H1 (cell line): ENCODE measurements around the gene EFEMP2. TPM values are rescaled to one million over a fixed set of nuclear protein-coding genes. Genes with fewer than 3 reads are reported as not detected.
A peak's percentile ranks its signal among the peaks of the same experiment; 100 is the strongest.

Source experiments
- CTCF ChIA-PET: fragments of 300-600 bp; sonication (Branson Sonifier 250); formaldehyde crosslinking; loops from one replicate; lab custom pipeline; 2021; ENCODE audit not compliant: partially characterized antibody; lab: Charles Lee
- POLR2A ChIA-PET: fragments of 300-600 bp; sonication (Branson Sonifier 250); formaldehyde crosslinking; loops from one replicate; lab custom pipeline; 2021; ENCODE audit warnings: inconsistent platforms; ENCODE audit not compliant: partially characterized antibody; lab: Charles Lee
- DNase-seq, 2 experiments: peaks; one replicate each; pipeline versions ENCODE4 v3.0.0 to v3.0.0-alpha.2; 2010 to 2022; ENCODE audit warnings: low spot score in 2 of 2, low read depth in 1 of 2, mixed read lengths in 1 of 2
- FAIRE-seq: peaks from 2 replicates; lab custom pipeline; 2011; peaks lifted over from hg19 to GRCh38; lab: Jason Lieb, UNC
- H2AFZ ChIP-seq: 2 replicates; pipeline ENCODE4 v1.8.1; 2012; ENCODE audit warnings: low read length, inconsistent platforms
- H2AK5ac ChIP-seq: 2 replicates; pipeline ENCODE4 v1.6.1; 2013; ENCODE audit warnings: low read depth, low read length
- H2BK120ac ChIP-seq: replicated peaks from 2 replicates; pipeline ENCODE3; 2013; ENCODE audit warnings: low read depth, low read length, inconsistent platforms
- H2BK12ac ChIP-seq: 2 replicates; pipeline ENCODE4 v1.6.1; 2013; ENCODE audit warnings: low read depth, low read length
- H2BK15ac ChIP-seq: 2 replicates; pipeline ENCODE4 v1.6.1; 2013; ENCODE audit warnings: low read length
- H2BK20ac ChIP-seq: 2 replicates; pipeline ENCODE4 v1.6.1; 2013; ENCODE audit warnings: low read length
- H2BK5ac ChIP-seq: 2 replicates; pipeline ENCODE4 v1.6.1; 2013; ENCODE audit warnings: low read depth, low read length
- H3K14ac ChIP-seq: 2 replicates; pipeline ENCODE4 v1.6.1; 2013; ENCODE audit warnings: inconsistent platforms; ENCODE audit not compliant: insufficient read length
- H3K18ac ChIP-seq: 2 replicates; pipeline ENCODE4 v1.6.1; 2013; ENCODE audit warnings: low read length; ENCODE audit errors: extremely low read depth
- H3K23ac ChIP-seq: 2 replicates; pipeline ENCODE4 v1.6.1; 2013; ENCODE audit warnings: inconsistent platforms; ENCODE audit not compliant: insufficient read length
- H3K23me2 ChIP-seq: 2 replicates; pipeline ENCODE4 v1.6.1; 2013; ENCODE audit warnings: low read depth, low read length
- H3K27ac ChIP-seq: 2 replicates; pipeline ENCODE4 v1.6.1; 2011; ENCODE audit warnings: low read depth, low read length, inconsistent platforms
- H3K27me3 ChIP-seq, 4 experiments: replicated peaks in 1 of 4; 1 replicate in 1 of 4; 2 replicates in 3 of 4; pipeline versions ENCODE4 v1.6.1 to v1.8.1; 2011 to 2013; ENCODE audit warnings: low read length in 3 of 4, mild to moderate bottlenecking in 3 of 4, inconsistent platforms in 2 of 4, mixed read lengths in 2 of 4, moderate library complexity in 1 of 4; ENCODE audit not compliant: control insufficient read depth in 3 of 4, insufficient read depth in 3 of 4; ENCODE audit errors: extremely low read depth in 1 of 4
- H3K36me3 ChIP-seq, 4 experiments: 2 replicates each; pipeline versions ENCODE4 v1.6.1 to v1.8.1; 2011 to 2013; ENCODE audit warnings: mild to moderate bottlenecking in 4 of 4, low read length in 3 of 4, moderate library complexity in 2 of 4, control low read depth in 1 of 4, inconsistent platforms in 1 of 4; ENCODE audit not compliant: insufficient read depth in 4 of 4, control insufficient read depth in 2 of 4
- H3K4ac ChIP-seq: replicated peaks from 2 replicates; pipeline ENCODE3; 2013; ENCODE audit warnings: low read length, low read depth, mixed read lengths, inconsistent platforms; ENCODE audit not compliant: insufficient read length
- H3K4me1 ChIP-seq, 4 experiments: replicated peaks in 1 of 4; 1 replicate in 1 of 4; 2 replicates in 3 of 4; pipeline versions ENCODE4 v1.6.1 to v1.8.1; 2011 to 2013; ENCODE audit warnings: low read length in 3 of 4, inconsistent platforms in 2 of 4, mixed read lengths in 1 of 4; ENCODE audit not compliant: insufficient read depth in 4 of 4, control insufficient read depth in 3 of 4
- H3K4me2 ChIP-seq, 2 experiments: 2 replicates each; pipeline versions ENCODE4 v1.6.1 to v1.8.1; 2011 to 2013; ENCODE audit warnings: low read depth in 2 of 2, low read length in 2 of 2, control low read depth in 1 of 2, inconsistent platforms in 1 of 2, mild to moderate bottlenecking in 1 of 2; ENCODE audit not compliant: insufficient read depth in 1 of 2
- H3K4me3 ChIP-seq, 4 experiments: fragments of 200-600, 300-600 bp in 1 of 4; sonication (generic), shearing (Covaris generic), sonication (Bioruptor Twin) in 1 of 4; 2 replicates each; pipeline versions ENCODE4 v1.5.1 to v1.8.1; 2011 to 2016; ENCODE audit warnings: low read length in 4 of 4, low read depth in 3 of 4, control low read depth in 2 of 4, inconsistent platforms in 2 of 4, mild to moderate bottlenecking in 2 of 4, mixed read lengths in 1 of 4, moderate library complexity in 1 of 4; ENCODE audit not compliant: insufficient read depth in 2 of 4; ENCODE audit errors: extremely low read depth in 1 of 4
- H3K56ac ChIP-seq: replicated peaks from 2 replicates; pipeline ENCODE3; 2013; ENCODE audit warnings: low read depth, mild to moderate bottlenecking, mixed read lengths, low read length, inconsistent platforms; ENCODE audit not compliant: insufficient read length
- H3K79me1 ChIP-seq: 2 replicates; pipeline ENCODE4 v1.6.1; 2013; ENCODE audit warnings: low read depth, low read length, control low read depth
- H3K79me2 ChIP-seq, 2 experiments: 2 replicates each; pipeline versions ENCODE4 v1.6.1 to v1.8.1; 2012 to 2013; ENCODE audit warnings: low read length in 2 of 2, mild to moderate bottlenecking in 2 of 2, inconsistent platforms in 1 of 2; ENCODE audit not compliant: insufficient read depth in 2 of 2, control insufficient read depth in 1 of 2
- H3K9ac ChIP-seq, 4 experiments: replicated peaks in 1 of 4; 1 replicate in 1 of 4; 2 replicates in 3 of 4; pipeline versions ENCODE4 v1.6.1 to v1.8.1; 2011 to 2013; ENCODE audit warnings: low read depth in 3 of 4, low read length in 3 of 4, control low read depth in 2 of 4, mild to moderate bottlenecking in 2 of 4, moderate library complexity in 2 of 4, inconsistent platforms in 1 of 4; ENCODE audit errors: extremely low read depth in 1 of 4
- H3K9me3 ChIP-seq, 2 experiments: 2 replicates each; pipeline versions ENCODE4 v1.6.1 to v1.8.1; 2012 to 2013; ENCODE audit warnings: mild to moderate bottlenecking in 2 of 2, moderate library complexity in 2 of 2, control low read depth in 1 of 2, inconsistent platforms in 1 of 2, low read depth in 1 of 2, low read length in 1 of 2, mixed read lengths in 1 of 2; ENCODE audit not compliant: insufficient read depth in 2 of 2
- H4K20me1 ChIP-seq, 2 experiments: replicated peaks in 1 of 2; 2 replicates each; pipeline versions ENCODE3 to v1.8.1; 2011 to 2013; ENCODE audit warnings: inconsistent platforms in 2 of 2, low read length in 2 of 2, mild to moderate bottlenecking in 1 of 2; ENCODE audit not compliant: insufficient read depth in 2 of 2, control insufficient read depth in 1 of 2
- H4K5ac ChIP-seq: 2 replicates; pipeline ENCODE4 v1.6.1; 2013; ENCODE audit warnings: low read length, low read depth, mixed read lengths, inconsistent platforms; ENCODE audit not compliant: insufficient read length
- H4K8ac ChIP-seq: 2 replicates; pipeline ENCODE4 v1.8.0; 2013; ENCODE audit warnings: mild to moderate bottlenecking, moderate library complexity, low read length, inconsistent platforms; ENCODE audit not compliant: insufficient read depth; ENCODE audit errors: extremely low read depth
- H4K91ac ChIP-seq: replicated peaks from 2 replicates; pipeline ENCODE3; 2013; ENCODE audit warnings: low read length, mixed read lengths, inconsistent platforms; ENCODE audit not compliant: insufficient read length
- CBX5 ChIP-seq: fragments of 300-800, 300-1000 bp; sonication (generic); IDR thresholded peaks from 2 replicates; pipeline ENCODE4 v1.7.1; 2016; ENCODE audit warnings: antibody characterized with exemption, low read length, low read depth
- CTCF ChIP-seq, 3 experiments: IDR thresholded peaks; 1 replicate in 2 of 3; 2 replicates in 1 of 3; pipeline versions ENCODE4 v1.5.1 to v1.6.1; 2011; ENCODE audit warnings: low read length in 3 of 3, mild to moderate bottlenecking in 3 of 3, inconsistent platforms in 2 of 3, low read depth in 1 of 3, moderate library complexity in 1 of 3; ENCODE audit not compliant: insufficient read depth in 1 of 3; ENCODE audit errors: control extremely low read depth in 1 of 3
- EZH2 ChIP-seq: fragments of 200-600 bp; sonication (generic); IDR thresholded peaks from 2 replicates; pipeline ENCODE4 v1.7.1; 2012; ENCODE audit warnings: low read depth, mild to moderate bottlenecking, moderate library complexity, low read length, inconsistent platforms; ENCODE audit not compliant: severe bottlenecking
- GTF2F1 ChIP-seq: IDR thresholded peaks from 2 replicates; pipeline ENCODE4 v1.6.1; 2012; ENCODE audit warnings: low read depth, low read length, improper control_type of control experiment, borderline replicate concordance
- JUND ChIP-seq: IDR thresholded peaks from 2 replicates; pipeline ENCODE4 v1.6.1; 2011; ENCODE audit warnings: mild to moderate bottlenecking, improper control_type of control experiment, low read length
- MAX ChIP-seq: IDR thresholded peaks from 2 replicates; pipeline ENCODE4 v1.6.1; 2012; ENCODE audit warnings: inconsistent platforms
- SIRT6 ChIP-seq: IDR thresholded peaks from one replicate; pipeline ENCODE4 v1.7.1; 2012; ENCODE audit warnings: low read length, inconsistent platforms
- YY1 ChIP-seq: IDR thresholded peaks from 2 replicates; pipeline ENCODE4 v1.6.1; 2011; ENCODE audit warnings: low read depth, mild to moderate bottlenecking, low read length
- WGBS, 2 experiments: shearing (Covaris generic) in 1 of 2; methylation state at CpG; one replicate each; pipeline versions ENCODE4 v1.1.6 to v1.1.7; 2013 to 2015; ENCODE audit warnings: low lambda C conversion rate in 2 of 2, mixed read lengths in 2 of 2, inconsistent platforms in 1 of 2, low coverage in 1 of 2, missing lambda C conversion rate in 1 of 2; ENCODE audit not compliant: insufficient replicate concordance in 2 of 2, insufficient coverage in 1 of 2, insufficient read length in 1 of 2; ENCODE audit errors: extremely low coverage in 1 of 2, missing lambda C conversion rate in 1 of 2; 5-methylcytosine and 5-hydroxymethylcytosine counted together
- polyA plus RNA-seq, 7 experiments: library from polyadenylated mRNA; depleted of rRNA in 3 of 7; stranded (reverse) in 5 of 7; unstranded in 2 of 7; fragments of >200 nt in 5 of 7; fragments of 200-250 nt in 2 of 7; gene quantifications; 1 replicate in 5 of 7; 2 replicates in 1 of 7; 4 replicates in 1 of 7; pipeline versions ENCODE4 v1.2.1 to v1.2.3, GENCODE V29; 2011 to 2013; ENCODE audit warnings: missing spikeins in 2 of 7, mixed read lengths in 2 of 7
- total RNA-seq: library from RNA; stranded (reverse); fragmentation: NEBNext Ultra II Directional; extraction: Animal tissue kit (Norgen Biotek cat#: 25700); gene quantifications from 2 replicates; pipeline ENCODE4 v1.2.1, GENCODE V29; 2021

The EFEMP2 gene
- total and polyA plus RNA-seq, 2 of the 8 experiments (the other 6 are each of a cell fraction or from before 2014, with no cell fraction given): 8.8 to 17.2 TPM

- peaks cover 0 to 2% of the 10 kb centered on the region in 2 experiments for H4K20me1 ChIP-seq
- H2BK15ac ChIP-seq: no peak overlapping the region
- CTCF ChIA-PET: interaction anchor here (0.6 to 8.9 kb wide), 19 partner anchors 8 to 190 kb away, joined by 3 to 210 read pairs (median 3); partner anchors contain the start of genes CCDC85B, CFL1, CTSW and FIBP
- FAIRE-seq: no peak
- H3K23ac ChIP-seq: no peak overlapping the region
- peak overlapping the region in 3 of 4 experiments; percentile 26 to 77 (median 49); a peak in 6 of 8 replicates for H3K4me3 ChIP-seq
- H3K18ac ChIP-seq: no peak overlapping the region
- H3K9ac ChIP-seq: no peak overlapping the region
- no peak overlapping the region for H2BK12ac ChIP-seq
- DNase-seq: peak in 1 of 2 experiments; percentile 70
- 0 out of 2 replicates have a peak overlapping the region, but pooled peaks have one; percentile 11 for H4K8ac ChIP-seq
- H4K5ac ChIP-seq: no peak overlapping the region
- no peak overlapping the region for H2BK5ac ChIP-seq
- 54% methylated on average over 15 of the region's 26 CpGs; no CpG with 5 or more reads in 1 of the 2 experiments for WGBS, 2 experiments
- peaks cover 0 to 10% (median 3%) of the 10 kb centered on the region in 4 experiments; a peak in 5 of 7 replicates for H3K4me1 ChIP-seq
- POLR2A ChIA-PET: interaction anchor here (0.8 to 39.7 kb wide), 4 partner anchors 3 to 46 kb away, joined by 3 to 1071 read pairs (median 538); partner anchors contain the start of genes CCDC85B, CFL1, CTSW and EFEMP2
- peaks cover 0 to 35% (median 15%) of the 10 kb centered on the region in 4 experiments; a peak in 4 of 7 replicates for H3K27me3 ChIP-seq
- H3K4me2 ChIP-seq: peak overlapping the region; percentile 83 to 84
- no peaks in the 10 kb centered on the region for H3K36me3 ChIP-seq
- H2BK20ac ChIP-seq: no peak overlapping the region
- H3K27ac ChIP-seq: no peak overlapping the region
- no peak overlapping the region for H2BK120ac ChIP-seq
- H3K4ac ChIP-seq: no peak overlapping the region
- H3K56ac ChIP-seq: no peak overlapping the region
- H4K91ac ChIP-seq: peak overlapping the region; percentile 65
- peaks cover 9% of the 10 kb centered on the region; the same call in 1 of the 2 replicates for H3K23me2 ChIP-seq
- H3K79me1 ChIP-seq: no peaks in the 10 kb centered on the region; the same call in 1 of the 2 replicates
- peak overlapping the region; percentile 40; the same call in 1 of the 2 replicates for H2AK5ac ChIP-seq
- H3K79me2 ChIP-seq: no peaks in the 10 kb centered on the region
- no peak overlapping the region for H3K14ac ChIP-seq
- H3K9me3 ChIP-seq: no peaks in the 10 kb centered on the region
- no peak overlapping the region; the same call in 1 of the 2 replicates for H2AFZ ChIP-seq
- TF ChIP-seq CBX5: no peak
- no peak for TF ChIP-seq GTF2F1
- TF ChIP-seq SIRT6: no peak
- TF ChIP-seq MAX: no peak
- TF ChIP-seq EZH2: no peak
- no peak for TF ChIP-seq YY1
- TF ChIP-seq JUND: no peak
- TF ChIP-seq CTCF (IDR thresholded peaks at IDR 0.05; ENCODE audit: control extremely low read depth in 1 of 3, insufficient read depth in 1 of 3, low read depth in 1 of 3, low read length in 3 of 3): peak in 2 of 3 experiments; percentile 13; a peak in 2 of 4 replicates
These were observed 620 bp downstream of the EFEMP2 start for GRCh38 chr11:65871811-65872548.
